ENCODE data around the gene MIGA1. TPM values are rescaled to one million over a fixed set of nuclear protein-coding genes. Genes with fewer than 3 reads are reported as not detected.

The MIGA1 gene
- total RNA-seq, 1 donor from 2014 or later = 11.2 TPM

DNA sequence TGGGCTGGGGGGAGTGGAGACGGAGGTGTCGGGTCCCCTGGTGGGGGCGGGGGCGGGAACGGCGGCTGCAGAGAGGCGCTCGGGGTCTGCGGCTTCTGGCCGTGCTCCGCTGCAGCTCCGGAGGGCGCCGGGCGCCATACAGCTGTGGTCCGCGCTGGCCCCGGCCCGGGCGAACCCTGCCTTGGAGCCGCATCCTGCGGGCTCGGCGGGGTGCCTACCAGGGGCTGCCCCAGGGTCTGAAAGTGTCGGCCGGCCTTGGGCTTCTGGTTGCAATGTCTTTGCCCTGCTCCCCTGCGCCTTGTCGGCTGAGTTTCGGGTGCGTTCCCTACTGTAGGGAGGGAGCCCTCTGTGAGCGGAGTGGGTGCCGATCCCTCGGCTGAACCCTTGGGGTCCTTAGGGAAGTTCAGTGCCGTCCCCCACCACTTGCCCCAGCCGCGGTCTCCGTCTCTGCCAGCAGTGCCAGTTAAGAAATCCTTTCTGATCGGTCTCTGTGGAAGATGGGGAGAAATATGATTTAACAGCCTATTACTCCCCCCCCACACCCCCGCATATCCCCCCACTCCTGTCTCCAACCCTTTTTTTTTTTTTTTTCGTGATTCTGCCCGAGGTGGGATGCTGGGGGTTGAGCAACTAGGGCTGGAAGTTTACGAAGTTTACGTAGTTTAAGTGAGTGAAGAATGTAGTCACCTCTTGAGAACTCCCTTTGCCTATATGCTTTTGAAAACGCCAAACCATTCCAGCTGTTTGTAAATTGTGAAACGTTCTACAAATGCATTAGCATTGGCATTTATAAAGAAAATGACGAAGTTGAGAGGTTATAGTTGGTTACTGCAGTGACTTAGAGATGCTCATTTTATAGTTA, 109.6 kb downstream of the MIGA1 start:
- DNase-seq = no peak
- intact Hi-C loops (cut with micrococcal nuclease) = loop anchor here (5.0 kb wide), 1 partner anchor 57 kb away; no protein-coding TSS in a partner anchor
- no peaks in the 10 kb centered on the region for H3K9me3 ChIP-seq (replicated peaks)
- H3K36me3 ChIP-seq = peaks cover 22% of the 10 kb centered on the region
- peak overlapping the region; percentile 98 for H3K27ac ChIP-seq (replicated peaks)
- TF ChIP-seq, protein P1, sequence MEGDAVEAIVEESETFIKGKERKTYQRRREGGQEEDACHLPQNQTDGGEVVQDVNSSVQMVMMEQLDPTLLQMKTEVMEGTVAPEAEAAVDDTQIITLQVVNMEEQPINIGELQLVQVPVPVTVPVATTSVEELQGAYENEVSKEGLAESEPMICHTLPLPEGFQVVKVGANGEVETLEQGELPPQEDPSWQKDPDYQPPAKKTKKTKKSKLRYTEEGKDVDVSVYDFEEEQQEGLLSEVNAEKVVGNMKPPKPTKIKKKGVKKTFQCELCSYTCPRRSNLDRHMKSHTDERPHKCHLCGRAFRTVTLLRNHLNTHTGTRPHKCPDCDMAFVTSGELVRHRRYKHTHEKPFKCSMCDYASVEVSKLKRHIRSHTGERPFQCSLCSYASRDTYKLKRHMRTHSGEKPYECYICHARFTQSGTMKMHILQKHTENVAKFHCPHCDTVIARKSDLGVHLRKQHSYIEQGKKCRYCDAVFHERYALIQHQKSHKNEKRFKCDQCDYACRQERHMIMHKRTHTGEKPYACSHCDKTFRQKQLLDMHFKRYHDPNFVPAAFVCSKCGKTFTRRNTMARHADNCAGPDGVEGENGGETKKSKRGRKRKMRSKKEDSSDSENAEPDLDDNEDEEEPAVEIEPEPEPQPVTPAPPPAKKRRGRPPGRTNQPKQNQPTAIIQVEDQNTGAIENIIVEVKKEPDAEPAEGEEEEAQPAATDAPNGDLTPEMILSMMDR (IDR thresholded peaks at IDR 0.05; ENCODE audit: borderline replicate concordance) = no peak
- H3K4me3 ChIP-seq = peak overlapping the region; percentile 85
- peaks cover 37% of the 10 kb centered on the region for H3K4me1 ChIP-seq
- no peaks in the 10 kb centered on the region for H3K27me3 ChIP-seq (ENCODE audit: low read depth)

DNA sequence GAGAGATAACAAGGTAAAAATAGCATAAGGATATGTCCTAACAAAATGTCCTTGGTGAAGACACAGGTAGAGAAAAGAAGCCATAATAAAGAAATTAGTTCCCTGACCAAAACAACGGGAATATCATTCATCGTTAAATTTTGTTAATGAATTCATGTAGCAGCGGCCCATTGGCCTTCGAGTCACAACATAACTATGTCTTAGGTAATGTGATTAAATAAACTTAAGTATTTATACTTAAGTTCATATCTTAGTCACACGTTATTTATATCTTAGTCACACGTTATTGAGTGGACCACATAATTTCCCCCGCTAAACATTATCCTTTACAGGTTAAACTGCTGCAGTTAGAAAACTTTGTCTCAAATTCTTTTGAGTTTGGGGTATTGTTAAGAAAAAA, 110.2 kb downstream of the MIGA1 start:
- no peaks in the 10 kb centered on the region for H3K27me3 ChIP-seq (ENCODE audit: low read depth)
- peak overlapping the region; percentile 98 for H3K27ac ChIP-seq (replicated peaks)
- no peaks in the 10 kb centered on the region for H3K9me3 ChIP-seq (replicated peaks)
- peaks cover 28% of the 10 kb centered on the region for H3K36me3 ChIP-seq
- peaks cover 44% of the 10 kb centered on the region for H3K4me1 ChIP-seq
- intact Hi-C loops (cut with micrococcal nuclease) = loop anchor here (5.0 kb wide), 1 partner anchor 57 kb away; no protein-coding TSS in a partner anchor
- H3K4me3 ChIP-seq = peak overlapping the region; percentile 85
- DNase-seq = no peak
- TF ChIP-seq, protein P1 (IDR thresholded peaks at IDR 0.05; ENCODE audit: borderline replicate concordance) = no peak

DNA sequence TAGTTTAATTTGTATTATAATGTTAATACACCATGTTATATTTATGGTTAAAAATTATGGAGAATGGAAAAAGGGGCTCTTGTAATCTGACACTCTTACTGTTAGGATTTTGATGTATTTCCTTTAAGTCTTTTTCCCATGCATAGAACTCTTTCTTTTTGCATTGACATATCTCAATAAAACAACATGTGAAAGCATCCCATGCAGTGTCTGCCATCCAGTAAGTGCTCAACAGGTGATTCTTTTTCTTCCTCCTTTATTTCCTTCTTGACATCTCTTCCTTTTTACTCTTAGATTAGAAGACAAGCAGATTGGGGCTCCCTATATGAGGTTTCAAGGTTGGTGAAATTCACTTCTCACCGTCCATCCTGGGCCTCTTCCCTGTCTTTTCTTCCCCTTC, 111.8 kb downstream of the MIGA1 start:
- H3K36me3 ChIP-seq = peaks cover 39% of the 10 kb centered on the region

DNA sequence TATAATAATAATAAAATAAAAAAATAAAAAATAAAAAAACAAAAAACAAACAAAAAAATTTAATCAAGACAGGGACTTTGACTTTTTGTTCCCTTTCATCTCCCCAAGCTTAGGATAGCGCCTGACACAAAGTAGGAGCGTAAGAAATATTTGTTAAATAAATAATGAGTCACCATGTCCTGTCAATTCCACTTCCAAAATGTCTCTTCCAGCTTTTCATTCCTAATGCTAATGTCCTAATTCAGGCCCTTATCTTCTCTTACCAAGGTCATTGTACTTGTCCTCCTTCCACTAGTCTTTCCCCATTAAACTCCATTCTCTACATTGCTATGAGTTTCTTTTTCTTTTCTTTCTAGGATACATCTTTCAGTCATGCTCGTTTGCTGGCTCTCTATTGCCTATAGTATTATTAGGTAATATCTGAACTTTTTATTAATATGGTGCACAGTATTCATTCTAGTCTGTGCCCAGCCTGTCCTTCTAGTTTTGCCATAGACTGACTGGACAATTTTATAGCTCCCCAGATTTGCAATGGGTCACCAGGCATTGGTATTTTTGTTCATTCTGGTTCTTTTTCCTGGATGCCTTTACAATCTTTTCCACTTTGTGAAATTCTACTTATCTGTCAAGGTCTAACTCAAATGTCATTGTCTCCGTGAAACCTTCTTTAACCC, 120.3 kb downstream of the MIGA1 start:
- H3K36me3 ChIP-seq = peaks cover 19% of the 10 kb centered on the region
- intact Hi-C loops (cut with micrococcal nuclease) = loop anchor here (5.0 kb wide), 1 partner anchor 72 kb away; no protein-coding TSS in a partner anchor
- TF ChIP-seq, protein P1 (IDR thresholded peaks at IDR 0.05; ENCODE audit: borderline replicate concordance) = no peak
- peak overlapping the region; percentile 72 for H3K27ac ChIP-seq (replicated peaks)
- peaks cover 57% of the 10 kb centered on the region for H3K4me1 ChIP-seq
- H3K9me3 ChIP-seq (replicated peaks) = no peaks in the 10 kb centered on the region
- DNase-seq = no peak
- H3K4me3 ChIP-seq = peak overlapping the region; percentile 48
- no peaks in the 10 kb centered on the region for H3K27me3 ChIP-seq (ENCODE audit: low read depth)

More for the DNA sequence above, 111.8 kb downstream of the MIGA1 start:
- H3K27me3 ChIP-seq (ENCODE audit: low read depth) = no peaks in the 10 kb centered on the region
- peak overlapping the region; percentile 98 for H3K27ac ChIP-seq (replicated peaks)
- intact Hi-C loops (cut with micrococcal nuclease) = no loop called here
- H3K4me3 ChIP-seq = peak overlapping the region; percentile 85
- TF ChIP-seq, protein P1 (IDR thresholded peaks at IDR 0.05; ENCODE audit: borderline replicate concordance) = no peak
- peaks cover 56% of the 10 kb centered on the region for H3K4me1 ChIP-seq
- no peaks in the 10 kb centered on the region for H3K9me3 ChIP-seq (replicated peaks)
- no peak for DNase-seq

DNA sequence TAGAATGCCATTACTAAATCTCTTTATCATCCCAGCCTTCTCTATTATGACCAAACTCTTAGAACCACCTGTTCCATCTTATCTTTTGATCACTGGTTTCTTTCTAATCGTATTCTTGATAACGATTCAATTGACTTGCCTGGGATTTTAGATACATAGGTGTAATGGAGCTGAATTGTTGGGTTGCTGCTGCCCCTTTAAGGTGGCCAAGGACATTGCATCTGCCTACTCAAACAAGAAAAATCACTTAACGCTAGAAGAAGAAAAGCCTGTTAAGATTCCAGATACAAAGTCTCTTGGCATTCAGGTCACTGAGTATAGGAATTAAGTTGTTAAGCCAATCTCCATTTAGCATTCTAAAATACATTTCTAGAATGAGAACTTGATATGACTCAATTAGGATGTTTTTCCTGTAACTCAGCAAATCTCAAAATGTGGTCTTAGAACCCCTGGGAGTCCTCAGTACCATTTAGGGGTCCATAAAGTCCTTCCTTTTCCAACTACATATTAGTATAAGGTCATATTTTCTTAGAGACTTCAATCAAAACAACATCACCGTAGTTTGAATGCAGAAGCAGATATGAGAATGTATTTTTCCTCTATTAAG, 121.3 kb downstream of the MIGA1 start:
- H3K4me3 ChIP-seq = peak overlapping the region; percentile 48
- no peaks in the 10 kb centered on the region for H3K27me3 ChIP-seq (ENCODE audit: low read depth)
- H3K9me3 ChIP-seq (replicated peaks) = no peaks in the 10 kb centered on the region
- peak overlapping the region; percentile 72 for H3K27ac ChIP-seq (replicated peaks)
- peaks cover 13% of the 10 kb centered on the region for H3K36me3 ChIP-seq
- peaks cover 54% of the 10 kb centered on the region for H3K4me1 ChIP-seq
- TF ChIP-seq, protein P1 (IDR thresholded peaks at IDR 0.05; ENCODE audit: borderline replicate concordance) = peak; percentile 68
- intact Hi-C loops (cut with micrococcal nuclease) = loop anchor here (5.0 kb wide), 1 partner anchor 73 kb away; no protein-coding TSS in a partner anchor
- DNase-seq = no peak

Measured in left ventricle myocardium inferior (tissue), 1 donor.